Stimulated activated CD4-positive, alpha-beta T cell treated with anti-CD3 and anti-CD28 coated beads, Interleukin-1b, Interleukin-23, amount 100 ng/mL, for 48 hours (primary cell): ENCODE data around the gene PIK3CB.
"Not testable (repeated sequence)": the region's sequence is repeated elsewhere in the genome, so short reads cannot be mapped to it uniquely, and the experiment has no call there.

Experiments used
- DNase-seq: peaks from one replicate; pipeline ENCODE4 v3.0.0-alpha.2; 2020

PIK3CB gene

GRCh38 chr3:138802223-138802622 is 32.5 kb downstream of the PIK3CB start:
- DNase-seq = not testable (repeated sequence)

DNA sequence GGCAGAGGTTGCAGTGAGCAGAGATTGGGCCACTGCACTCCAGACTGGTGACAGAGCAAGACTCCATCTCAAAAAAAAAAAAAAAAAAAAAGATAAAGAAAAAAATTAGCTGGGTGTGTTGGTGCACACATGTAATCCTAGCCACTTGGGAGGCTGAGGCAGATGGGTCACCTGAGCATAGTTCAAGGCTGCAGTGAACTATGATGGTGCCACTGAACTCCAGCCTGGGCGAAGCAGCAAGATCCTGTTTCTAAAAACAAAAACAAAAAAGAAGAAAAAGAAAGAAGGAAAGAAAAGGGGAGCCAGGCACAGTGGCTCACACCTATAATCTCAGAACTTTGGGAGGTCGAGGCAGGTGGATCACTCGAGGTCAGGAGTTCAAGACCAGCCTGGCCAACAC is 32.9 kb downstream of the PIK3CB start:
- no peak for DNase-seq

DNA sequence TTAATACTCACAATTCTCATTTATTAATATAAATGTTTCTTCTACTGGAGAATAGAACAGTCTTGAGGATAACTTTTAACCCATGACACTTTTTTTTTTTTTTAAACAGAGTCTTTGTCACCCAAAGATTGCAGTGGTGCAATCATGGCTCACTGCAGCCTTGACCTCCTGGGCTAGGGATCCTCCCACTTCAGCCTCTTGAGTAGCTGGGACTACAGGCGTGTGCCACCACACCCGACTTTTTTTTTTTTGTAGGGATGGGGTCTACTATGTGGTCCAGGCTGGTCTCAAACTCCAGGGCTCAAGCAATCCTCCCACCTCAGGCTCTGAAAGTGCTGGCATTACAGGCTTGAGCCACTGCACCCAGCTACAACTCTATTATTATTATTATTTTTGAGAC is 34.5 kb downstream of the PIK3CB start:
- no peak for DNase-seq

- no peak for DNase-seq
Measured at GRCh38 chr3:138799822-138800221, 34.9 kb downstream of the PIK3CB start.

GRCh38 chr3:138797508-138798038 is 37.2 kb downstream of the PIK3CB start:
- no peak for DNase-seq

- DNase-seq = no peak
Measured at GRCh38 chr3:138796761-138797160, 38.0 kb downstream of the PIK3CB start.

GRCh38 chr3:138786788-138787271 is 47.9 kb downstream of the PIK3CB start:
- DNase-seq = no peak

- no peak for DNase-seq
Measured at GRCh38 chr3:138785951-138786350, 48.8 kb downstream of the PIK3CB start.

DNA sequence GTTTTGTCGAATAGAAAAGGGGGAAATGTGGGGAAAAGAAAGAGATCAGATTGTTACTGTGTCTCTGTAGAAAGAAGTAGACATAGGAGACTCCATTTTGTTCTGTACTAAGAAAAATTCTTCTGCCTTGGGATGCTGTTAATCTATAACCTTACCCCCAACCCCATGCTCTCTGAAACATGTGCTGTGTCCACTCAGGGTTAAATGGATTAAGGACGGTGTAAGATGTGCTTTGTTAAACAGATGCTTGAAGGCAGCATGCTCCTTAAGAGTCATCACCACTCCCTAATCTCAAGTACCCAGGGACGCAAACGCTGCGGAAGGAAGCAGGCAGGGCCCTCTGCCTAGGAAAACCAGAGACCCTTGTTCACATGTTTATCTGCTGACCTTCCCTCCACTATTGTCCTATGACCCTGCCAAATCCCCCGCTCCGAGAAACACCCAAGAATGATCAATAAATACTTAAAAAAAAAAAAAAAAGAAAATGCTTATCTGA is 49.3 kb downstream of the PIK3CB start:
- DNase-seq = not testable (repeated sequence)

DNA sequence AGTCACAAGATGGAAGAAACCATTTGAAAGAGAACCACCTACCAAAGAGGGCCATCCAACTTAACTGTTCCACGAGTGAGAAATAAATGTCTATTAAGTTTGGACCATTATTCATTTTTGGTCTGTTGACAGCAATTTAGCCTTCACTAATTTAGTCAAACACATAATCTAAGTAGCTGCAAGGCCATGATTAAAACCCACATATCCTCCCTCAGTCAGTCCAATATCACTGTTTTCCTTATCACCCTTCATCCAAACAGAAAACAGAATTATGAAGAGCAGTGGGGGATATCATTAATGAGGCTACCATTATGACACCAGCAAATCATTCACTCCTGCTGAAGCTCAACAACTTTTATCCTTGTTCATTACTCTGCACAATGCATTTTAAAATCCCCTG is 52.0 kb downstream of the PIK3CB start:
- no peak for DNase-seq

GRCh38 chr3:138781012-138781470 is 53.7 kb downstream of the PIK3CB start:
- peak; percentile 17 for DNase-seq

DNA sequence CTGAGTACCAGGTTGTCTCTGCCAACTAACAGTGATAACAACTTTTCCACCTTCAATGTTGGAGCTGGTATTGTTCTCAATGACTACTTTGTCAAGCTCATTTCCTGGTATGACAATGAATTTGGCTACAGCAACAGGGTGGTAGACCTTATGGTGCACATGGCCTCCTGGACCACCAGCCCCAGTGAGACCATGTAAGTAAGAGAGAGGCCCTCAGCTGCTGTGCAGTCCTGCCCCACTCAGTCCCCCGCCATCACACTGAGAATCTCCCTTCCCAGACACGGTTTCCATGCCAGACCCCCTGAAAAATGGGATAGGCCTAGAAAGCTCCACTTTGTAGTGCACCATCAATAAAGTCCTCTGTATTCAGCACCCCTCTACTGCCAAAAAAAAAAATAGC is 56.1 kb downstream of the PIK3CB start:
- DNase-seq = no peak

DNA sequence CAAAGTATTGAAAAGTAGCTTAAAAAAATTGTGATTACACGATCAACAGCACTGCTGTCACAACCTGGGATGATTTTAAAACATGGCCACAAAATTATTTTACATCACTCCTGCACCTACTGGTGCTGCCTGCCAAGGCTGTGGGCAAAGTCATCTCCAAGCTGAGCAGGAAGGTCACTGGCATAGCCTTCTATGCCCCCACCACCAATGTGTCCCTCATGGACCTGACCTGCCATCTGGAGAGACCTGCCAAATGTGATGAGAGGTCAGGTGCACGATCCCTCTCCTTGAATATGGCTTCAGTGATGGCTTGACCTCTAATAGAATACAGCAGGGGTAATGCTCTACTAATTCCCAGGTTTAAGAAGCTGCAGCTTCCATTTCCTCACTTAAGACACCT is 57.8 kb downstream of the PIK3CB start:
- no peak for DNase-seq

GRCh38 chr3:138775254-138775595 is 59.5 kb downstream of the PIK3CB start:
- DNase-seq = no peak

- peak; percentile 41 for DNase-seq
Measured at GRCh38 chr3:138774529-138775253, 60.0 kb downstream of the PIK3CB start.

DNA sequence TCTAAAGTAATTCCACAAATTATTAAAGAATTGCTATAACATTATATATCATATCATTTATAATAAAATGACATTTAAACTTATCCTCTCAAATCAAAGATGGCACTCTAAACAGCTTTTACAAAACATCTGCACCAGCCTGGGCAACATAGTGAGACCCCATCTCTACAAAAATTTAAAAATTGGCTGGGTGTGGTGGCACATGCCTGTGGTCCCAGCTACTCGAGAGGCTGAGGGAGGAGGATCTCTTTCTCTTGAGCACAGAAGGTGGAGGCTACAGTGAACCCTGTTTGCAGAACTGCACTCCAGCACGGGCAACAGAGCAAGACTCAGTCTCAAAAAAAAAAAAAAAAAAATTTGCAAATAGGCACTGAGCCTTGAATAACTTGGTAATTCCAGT is 63.1 kb downstream of the PIK3CB start:
- DNase-seq = no peak

- DNase-seq = no peak
Measured at GRCh38 chr3:138769616-138770015, 65.1 kb downstream of the PIK3CB start.

DNA sequence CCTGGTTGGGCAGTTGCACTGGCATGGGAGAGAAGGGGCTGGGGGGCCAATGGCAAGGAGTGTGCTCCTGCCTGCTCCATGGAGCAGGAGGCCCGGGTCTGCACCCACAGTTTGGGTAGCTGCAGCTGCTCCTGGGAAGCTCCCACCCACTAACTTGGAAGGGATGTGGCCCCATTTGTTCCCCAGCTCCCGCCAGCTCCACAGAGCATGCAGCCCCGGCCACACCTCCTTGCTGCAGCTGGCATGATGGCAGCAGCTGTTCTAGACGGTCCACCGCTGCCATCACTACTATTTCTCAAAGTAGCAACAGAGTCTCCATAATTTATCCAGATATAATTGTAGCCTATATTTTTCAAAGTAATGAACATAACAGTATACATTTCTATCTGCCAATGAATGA is 65.8 kb downstream of the PIK3CB start:
- no peak for DNase-seq

GRCh38 chr3:138768125-138768524 is 66.6 kb downstream of the PIK3CB start:
- no peak for DNase-seq

- no peak for DNase-seq
Measured at GRCh38 chr3:138767498-138768104, 67.1 kb downstream of the PIK3CB start.

- DNase-seq = no peak
Measured at GRCh38 chr3:138761002-138761401, 73.7 kb downstream of the PIK3CB start.

- DNase-seq = no peak
Measured at GRCh38 chr3:138748190-138748589, 86.5 kb downstream of the PIK3CB start.

DNA sequence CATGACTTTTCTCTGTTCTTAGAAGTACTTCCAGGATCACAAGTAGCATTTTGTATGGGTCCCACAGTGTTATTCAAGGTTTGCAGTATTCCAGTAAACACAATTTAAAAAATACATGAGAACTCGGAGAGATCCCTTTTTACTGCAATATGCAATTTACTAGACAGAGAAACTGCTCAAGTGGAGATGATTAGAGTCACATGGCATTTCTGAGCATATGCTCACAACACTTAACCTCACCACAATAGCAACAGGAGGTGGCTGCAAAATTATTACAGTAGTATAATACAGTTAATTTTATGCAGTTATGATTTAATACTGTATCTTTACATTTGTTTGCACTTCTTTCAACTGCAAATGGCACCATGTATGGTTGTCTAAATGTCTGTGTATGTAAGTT is 87.5 kb downstream of the PIK3CB start:
- no peak for DNase-seq

DNA sequence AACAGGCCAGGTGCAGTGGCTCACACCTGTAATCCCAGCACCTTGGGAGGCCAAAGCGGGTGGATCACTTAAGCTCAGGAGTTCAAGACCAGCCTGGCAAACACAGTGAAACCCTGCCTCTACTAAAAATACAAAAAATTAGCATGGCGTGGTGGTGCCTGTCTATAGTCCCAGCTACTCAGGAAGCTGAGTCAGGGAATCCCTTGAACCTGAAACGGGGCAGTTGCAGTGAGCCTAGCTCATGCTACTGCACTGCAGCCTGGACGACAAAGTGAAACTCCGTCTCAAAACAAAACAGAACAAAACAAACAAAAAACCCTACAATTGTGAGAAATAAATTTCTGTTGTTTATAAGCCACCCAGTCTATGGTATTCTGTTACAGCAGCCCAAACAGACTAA is 94.7 kb downstream of the PIK3CB start:
- DNase-seq = no peak
